Ovary (tissue), 9 donors: Measurements from ENCODE around the gene GNAS-AS1. TPM values are rescaled to one million over a fixed set of nuclear protein-coding genes. Genes with fewer than 3 reads are reported as not detected.

Experiments used
- DNase-seq, 5 donors: peaks; one replicate each; pipeline ENCODE4 v3.0.0-alpha.2; 2019 to 2020
- H3K27ac ChIP-seq, 2 donors: fragments of 200-600 bp; one replicate each; pipeline versions ENCODE4 v1.5.1 to v1.8.0; 2019 to 2022
- H3K27me3 ChIP-seq: fragments of 200-600 bp; one replicate; pipeline ENCODE4 v1.8.0; 2022
- H3K36me3 ChIP-seq: fragments of 200-600 bp; sonication (generic); one replicate; pipeline ENCODE4 v1.5.1; 2019
- H3K4me1 ChIP-seq: one replicate; pipeline ENCODE4 v1.8.1; 2013; ENCODE audit warnings: mild to moderate bottlenecking, moderate library complexity; ENCODE audit not compliant: insufficient read depth
- H3K4me3 ChIP-seq: fragments of 200-600 bp; sonication (generic); one replicate; pipeline ENCODE4 v1.5.1; 2017
- H3K9me3 ChIP-seq, 2 donors: fragments of 200-600 bp in 1 of 2; sonication (generic) in 1 of 2; one replicate each; pipeline versions ENCODE4 v1.5.1 to v1.8.1; 2013 to 2019; ENCODE audit warnings: mild to moderate bottlenecking in 1 of 2, moderate library complexity in 1 of 2
- CTCF ChIP-seq, 3 donors: fragments of 450-650 bp in 2 of 3; fragments of 200-600 bp in 1 of 3; IDR thresholded peaks; one replicate each; pipeline versions ENCODE4 v1.5.1 to v1.8.0; 2016 to 2022; ENCODE audit warnings: antibody characterized with exemption in 3 of 3, mild to moderate bottlenecking in 1 of 3
- EP300 ChIP-seq: sonication (generic); formaldehyde crosslinking; IDR thresholded peaks from one replicate; pipeline ENCODE4 v1.6.1; 2017; ENCODE audit warnings: antibody characterized with exemption
- POLR2A ChIP-seq: fragments of 450-650 bp; IDR thresholded peaks from one replicate; pipeline ENCODE4 v1.6.1; 2017; ENCODE audit warnings: antibody characterized with exemption, mild to moderate bottlenecking, moderate library complexity
- WGBS, 3 donors: extraction: QIAGEN DNeasy Blood & Tissue Kit in 1 of 3; methylation state at CpG; one replicate each; pipeline versions ENCODE4 v1.1.5 to v1.1.7; 2013 to 2017; 5-methylcytosine and 5-hydroxymethylcytosine counted together
- intact Hi-C, 4 donors: fragments of 100-400 bp; cut with DNase I; formaldehyde crosslinking; loops; one replicate each; pipeline versions ENCODE4 v1.11.0 to v1.15.1; 2022 to 2023
- polyA plus RNA-seq, 2 donors: library from polyadenylated mRNA; stranded (reverse); fragments of 200-250 nt in 1 of 2; fragments of 350-450 nt in 1 of 2; fragmentation: Illumina TruSeq in 1 of 2; extraction: RNeasy Lipid Tissue Mini Kit (QIAGEN cat#74804) in 1 of 2; gene quantifications; one replicate each; pipeline ENCODE4 v1.2.3, GENCODE V29; 2013 to 2014
- total RNA-seq, 7 donors: library from RNA; depleted of rRNA in 2 of 7; stranded (reverse); fragments of >200 nt in 2 of 7; fragmentation: NEBNext Ultra II Directional in 3 of 7; extraction: Animal tissue kit (Norgen Biotek cat#: 25700) in 3 of 7; gene quantifications; one replicate each; pipeline versions ENCODE4 v1.1.0 to v1.2.4, GENCODE V29; 2016 to 2023
- donor health status: DM: no; HTN: no; CAD: no; lungs with moderate emphysema.
- donor health status: DM: no; HTN: no; CAD: no.
- donor health status: Bipolar disorder and iron deficiency.
- donor health status: DM: yes; HTN: yes; CAD: no.
- donor health status: DM: no; HTN: no; CAD: no.
- donor health status: DM: yes; HTN: yes; CAD: no.

Gene GNAS-AS1
- total and polyA plus RNA-seq, 9 donors, result 0.10 to 0.37 (median 0.18) TPM; not detected in 2

- H3K27me3 ChIP-seq, result no peaks in the 10 kb centered on the region
- intact Hi-C loops, result loop anchor here in 2 of 4 donors (5.0 to 10.0 kb wide), 4 partner anchors 89 to 149 kb away; partner anchors contain the start of genes ATP5F1E (in 1 of the 2), CTSZ (in 1 of the 2), NELFCD (in 1 of the 2) and PRELID3B (in 1 of the 2)
- H3K36me3 ChIP-seq, result no peaks in the 10 kb centered on the region
- H3K4me3 ChIP-seq, result no peak overlapping the region
- WGBS, 3 donors, result 66 to 74% (median 72%) methylated on average over 5 of the region's 5 CpGs
- no peak overlapping the region for H3K27ac ChIP-seq
- H3K4me1 ChIP-seq, result peaks cover 7% of the 10 kb centered on the region
- DNase-seq, result no peak
- TF ChIP-seq EP300 (no peak), POLR2A (no peak)
- H3K9me3 ChIP-seq, result no peaks in the 10 kb centered on the region
These were observed 42.8 kb upstream of the GNAS-AS1 start for GRCh38 chr20:58893355-58894120.

- WGBS, 3 donors, result 6 to 11% (median 11%) methylated on average over 1 of the region's 1 CpG
- Histone ChIP-seq H3K27ac (peak overlapping the region in 1 of 2 donors; percentile 98), H3K9me3 (no peaks in the 10 kb centered on the region), H3K4me3 (peak overlapping the region; percentile 83), H3K4me1 (peaks cover 7% of the 10 kb centered on the region), H3K36me3 (no peaks in the 10 kb centered on the region), H3K27me3 (no peaks in the 10 kb centered on the region)
- intact Hi-C loops, result loop anchor here in 2 of 4 donors (5.0 to 10.0 kb wide), 4 partner anchors 89 to 149 kb away; partner anchors contain the start of genes ATP5F1E (in 1 of the 2), CTSZ (in 1 of the 2), NELFCD (in 1 of the 2) and PRELID3B (in 1 of the 2)
- DNase-seq, result no peak
- TF ChIP-seq CTCF (IDR thresholded peaks at IDR 0.05), result no peak
- TF ChIP-seq EP300, result no peak
- TF ChIP-seq POLR2A, result no peak
These were observed 42.2 kb upstream of the GNAS-AS1 start for GRCh38 chr20:58892932-58893224.

GRCh38 chr20:58892141-58892931, 41.6 kb upstream of the GNAS-AS1 start:
- peak; percentile 71 to 82 (median 82) for DNase-seq
- peak overlapping the region; percentile 96 to 98 for H3K27ac ChIP-seq
- 1% methylated on average over 37 to 49 of the region's 49 CpGs for WGBS, 3 donors
- intact Hi-C loops, result loop anchor here in 2 of 4 donors (5.0 to 10.0 kb wide), 4 partner anchors 90 to 150 kb away; partner anchors contain the start of genes ATP5F1E (in 1 of the 2), CTSZ (in 1 of the 2), NELFCD (in 1 of the 2) and PRELID3B (in 1 of the 2)
- H3K4me1 ChIP-seq, result peaks cover 7% of the 10 kb centered on the region
- H3K9me3 ChIP-seq, result no peaks in the 10 kb centered on the region
- H3K36me3 ChIP-seq, result no peaks in the 10 kb centered on the region
- no peaks in the 10 kb centered on the region for H3K27me3 ChIP-seq
- peak overlapping the region; percentile 83 for H3K4me3 ChIP-seq
- no peak for TF ChIP-seq EP300
- TF ChIP-seq POLR2A, result no peak
- no peak for TF ChIP-seq CTCF (IDR thresholded peaks at IDR 0.05)

GRCh38 chr20:58891718-58892140, 41.0 kb upstream of the GNAS-AS1 start:
- peak; percentile 41 to 71 (median 65) for DNase-seq
- TF ChIP-seq CTCF (IDR thresholded peaks at IDR 0.05) (no peak), POLR2A (no peak), EP300 (no peak)
- Histone ChIP-seq H3K27ac (peak overlapping the region; percentile 96 to 98), H3K4me3 (peak overlapping the region; percentile 83), H3K9me3 (no peaks in the 10 kb centered on the region), H3K27me3 (no peaks in the 10 kb centered on the region), H3K4me1 (peaks cover 7% of the 10 kb centered on the region), H3K36me3 (no peaks in the 10 kb centered on the region)
- 0 to 1% (median 0%) methylated on average over 22 to 55 of the region's 55 CpGs for WGBS, 3 donors
- intact Hi-C loops, result loop anchor here in 2 of 4 donors (5.0 to 10.0 kb wide), 4 partner anchors 91 to 151 kb away; partner anchors contain the start of genes ATP5F1E (in 1 of the 2), CTSZ (in 1 of the 2), NELFCD (in 1 of the 2) and PRELID3B (in 1 of the 2)
